Endodermal cell (in vitro differentiated cells): ENCODE data around the gene ETV7. TPM values are rescaled to one million over a fixed set of nuclear protein-coding genes. Genes with fewer than 3 reads are reported as not detected.

ENCODE experiments used
- DNase-seq: peaks from one replicate; pipeline ENCODE4 v3.0.0-alpha.2; 2017
- H3K27ac ChIP-seq: 2 replicates; pipeline ENCODE4 v1.5.1; 2013; ENCODE audit warnings: mild to moderate bottlenecking, low read depth, low read length, moderate library complexity
- H3K27me3 ChIP-seq: 2 replicates; pipeline ENCODE4 v1.6.1; 2013; ENCODE audit warnings: mild to moderate bottlenecking, low read length, moderate library complexity; ENCODE audit not compliant: insufficient read depth, control insufficient read depth, poor library complexity, severe bottlenecking
- H3K36me3 ChIP-seq: 2 replicates; pipeline ENCODE4 v1.7.0; 2013; ENCODE audit warnings: mild to moderate bottlenecking, low read length, moderate library complexity; ENCODE audit not compliant: control insufficient read depth, insufficient read depth
- H3K4me1 ChIP-seq: one replicate; pipeline ENCODE4 v1.7.0; 2013; ENCODE audit warnings: low read length; ENCODE audit not compliant: control insufficient read depth, insufficient read depth
- H3K4me3 ChIP-seq: 2 replicates; pipeline ENCODE4 v1.5.1; 2013; ENCODE audit warnings: mild to moderate bottlenecking, low read length, moderate library complexity
- H3K9ac ChIP-seq: 2 replicates; pipeline ENCODE4 v1.6.1; 2013; ENCODE audit warnings: mild to moderate bottlenecking, low read length, moderate library complexity; ENCODE audit not compliant: poor library complexity, severe bottlenecking; ENCODE audit errors: extremely low read depth
- H3K9me3 ChIP-seq: 2 replicates; pipeline ENCODE4 v1.6.1; 2013; ENCODE audit warnings: mild to moderate bottlenecking, low read length, moderate library complexity; ENCODE audit not compliant: control insufficient read depth
- H3K27ac Mint-ChIP-seq: 2 replicates; pipeline ENCODE4 v1.8.0; 2020; ENCODE audit warnings: mixed read lengths
- H3K27me3 Mint-ChIP-seq: 2 replicates; pipeline ENCODE4 v1.8.0; 2021; ENCODE audit warnings: mild to moderate bottlenecking, mixed read lengths; ENCODE audit not compliant: insufficient read depth
- H3K36me3 Mint-ChIP-seq: 2 replicates; pipeline ENCODE4 v1.8.0; 2020; ENCODE audit warnings: low read depth, mixed read lengths
- H3K4me1 Mint-ChIP-seq: 2 replicates; pipeline ENCODE4 v1.8.0; 2020; ENCODE audit warnings: mixed read lengths
- H3K4me3 Mint-ChIP-seq: 2 replicates; pipeline ENCODE4 v1.8.0; 2020; ENCODE audit warnings: mild to moderate bottlenecking, moderate library complexity, mixed read lengths
- H3K9me3 Mint-ChIP-seq: 2 replicates; pipeline ENCODE4 v1.8.0; 2020; ENCODE audit warnings: mild to moderate bottlenecking, mixed read lengths
- WGBS, 2 experiments: methylation state at CpG; one replicate each; pipeline versions ENCODE4 v1.1.5 to v1.1.7; 2013; ENCODE audit warnings: missing lambda C conversion rate in 2 of 2, mixed read lengths in 1 of 2; ENCODE audit not compliant: insufficient coverage in 1 of 2, insufficient read length in 1 of 2; 5-methylcytosine and 5-hydroxymethylcytosine counted together
- total RNA-seq, 2 donors: library from RNA; stranded (reverse); fragmentation: NEBNext Ultra II Directional in 1 of 2; extraction: Animal tissue kit (Norgen Biotek cat#: 25700) in 1 of 2; gene quantifications; 2 replicates in 1 of 2; 3 replicates in 1 of 2; pipeline ENCODE4 v1.2.1, GENCODE V29; 2021
- TF ChIP-seq, protein P1 (sequence below): fragments of 200-600 bp; sonication (generic); conservative IDR thresholded peaks from 2 replicates; pipeline ENCODE4 v1.5.0; 2021; ENCODE audit warnings: antibody characterized with exemption, mild to moderate bottlenecking

Gene ETV7
- total RNA-seq, 2 donors from 2014 or later, result 0.42 TPM

DNA sequence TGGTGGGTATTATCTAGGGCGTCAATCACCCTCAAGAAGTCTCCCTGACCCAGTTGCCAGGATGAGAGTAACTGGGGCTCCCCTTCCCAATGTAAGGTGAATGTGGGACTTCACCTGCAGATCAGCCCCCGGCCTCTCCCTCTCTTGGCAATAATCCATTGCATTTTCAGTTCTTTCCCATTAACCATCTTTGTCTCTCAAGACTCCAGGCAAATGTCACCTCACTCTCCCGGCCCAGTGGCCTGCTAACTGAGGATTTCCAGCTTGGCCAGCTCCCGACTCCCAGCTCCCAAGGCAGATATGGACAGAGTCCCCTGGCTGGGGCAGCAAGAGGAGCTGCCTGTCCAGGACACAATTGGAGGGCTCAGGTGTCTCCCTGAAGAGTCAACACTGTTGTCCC lies 7.3 kb downstream of the ETV7 start:
- no peaks in the 10 kb centered on the region for H3K9me3 Mint-ChIP-seq
- TF ChIP-seq, protein P1, sequence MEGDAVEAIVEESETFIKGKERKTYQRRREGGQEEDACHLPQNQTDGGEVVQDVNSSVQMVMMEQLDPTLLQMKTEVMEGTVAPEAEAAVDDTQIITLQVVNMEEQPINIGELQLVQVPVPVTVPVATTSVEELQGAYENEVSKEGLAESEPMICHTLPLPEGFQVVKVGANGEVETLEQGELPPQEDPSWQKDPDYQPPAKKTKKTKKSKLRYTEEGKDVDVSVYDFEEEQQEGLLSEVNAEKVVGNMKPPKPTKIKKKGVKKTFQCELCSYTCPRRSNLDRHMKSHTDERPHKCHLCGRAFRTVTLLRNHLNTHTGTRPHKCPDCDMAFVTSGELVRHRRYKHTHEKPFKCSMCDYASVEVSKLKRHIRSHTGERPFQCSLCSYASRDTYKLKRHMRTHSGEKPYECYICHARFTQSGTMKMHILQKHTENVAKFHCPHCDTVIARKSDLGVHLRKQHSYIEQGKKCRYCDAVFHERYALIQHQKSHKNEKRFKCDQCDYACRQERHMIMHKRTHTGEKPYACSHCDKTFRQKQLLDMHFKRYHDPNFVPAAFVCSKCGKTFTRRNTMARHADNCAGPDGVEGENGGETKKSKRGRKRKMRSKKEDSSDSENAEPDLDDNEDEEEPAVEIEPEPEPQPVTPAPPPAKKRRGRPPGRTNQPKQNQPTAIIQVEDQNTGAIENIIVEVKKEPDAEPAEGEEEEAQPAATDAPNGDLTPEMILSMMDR, result no peak
- Histone ChIP-seq H3K27ac (no peak overlapping the region), H3K4me1 (peaks cover 6% of the 10 kb centered on the region), H3K4me3 (no peak overlapping the region), H3K9me3 (no peaks in the 10 kb centered on the region), H3K9ac (no peak overlapping the region), H3K36me3 (no peaks in the 10 kb centered on the region), H3K27me3 (no peaks in the 10 kb centered on the region)
- no peak overlapping the region for H3K27ac Mint-ChIP-seq
- 91 to 94% methylated on average over 3 to 4 of the region's 4 CpGs for WGBS, 2 experiments
- H3K4me3 Mint-ChIP-seq, result no peak overlapping the region
- no peaks in the 10 kb centered on the region for H3K36me3 Mint-ChIP-seq
- H3K4me1 Mint-ChIP-seq, result peaks cover 33% of the 10 kb centered on the region
- no peaks in the 10 kb centered on the region for H3K27me3 Mint-ChIP-seq
- DNase-seq, result no peak

DNA sequence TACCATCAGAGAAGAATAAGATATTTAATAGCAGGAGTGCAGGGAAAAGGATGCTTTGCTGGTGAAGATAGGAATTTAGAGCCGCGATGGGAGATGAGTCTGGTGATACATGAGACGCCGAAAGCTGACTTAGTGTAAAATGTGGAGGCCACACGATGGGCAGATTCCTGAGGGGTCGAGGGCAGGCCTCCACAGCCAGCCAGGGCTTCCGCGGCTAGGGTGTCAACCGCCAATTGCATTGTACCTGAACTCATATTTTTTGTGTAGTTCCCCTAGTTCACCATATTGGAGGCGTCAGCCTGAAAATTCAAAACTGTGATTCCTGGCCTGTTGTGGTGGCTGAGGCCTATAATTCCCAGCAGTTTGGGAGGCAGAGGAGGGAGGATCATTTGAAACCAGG lies 8.5 kb downstream of the ETV7 start:
- H3K9me3 Mint-ChIP-seq, result no peaks in the 10 kb centered on the region
- no peak overlapping the region for H3K4me3 Mint-ChIP-seq
- H3K36me3 ChIP-seq, result no peaks in the 10 kb centered on the region
- peaks cover 30% of the 10 kb centered on the region for H3K4me1 Mint-ChIP-seq
- H3K27ac Mint-ChIP-seq, result no peak overlapping the region
- no peak overlapping the region for H3K27ac ChIP-seq
- TF ChIP-seq, protein P1, result no peak
- peaks cover 6% of the 10 kb centered on the region for H3K4me1 ChIP-seq
- H3K27me3 ChIP-seq, result no peaks in the 10 kb centered on the region
- H3K9ac ChIP-seq, result no peak overlapping the region
- H3K27me3 Mint-ChIP-seq, result peaks cover 2% of the 10 kb centered on the region
- DNase-seq, result no peak
- H3K36me3 Mint-ChIP-seq, result no peaks in the 10 kb centered on the region
- 90 to 95% methylated on average over 10 of the region's 10 CpGs for WGBS, 2 experiments
- no peak overlapping the region for H3K4me3 ChIP-seq
- no peaks in the 10 kb centered on the region for H3K9me3 ChIP-seq

DNA sequence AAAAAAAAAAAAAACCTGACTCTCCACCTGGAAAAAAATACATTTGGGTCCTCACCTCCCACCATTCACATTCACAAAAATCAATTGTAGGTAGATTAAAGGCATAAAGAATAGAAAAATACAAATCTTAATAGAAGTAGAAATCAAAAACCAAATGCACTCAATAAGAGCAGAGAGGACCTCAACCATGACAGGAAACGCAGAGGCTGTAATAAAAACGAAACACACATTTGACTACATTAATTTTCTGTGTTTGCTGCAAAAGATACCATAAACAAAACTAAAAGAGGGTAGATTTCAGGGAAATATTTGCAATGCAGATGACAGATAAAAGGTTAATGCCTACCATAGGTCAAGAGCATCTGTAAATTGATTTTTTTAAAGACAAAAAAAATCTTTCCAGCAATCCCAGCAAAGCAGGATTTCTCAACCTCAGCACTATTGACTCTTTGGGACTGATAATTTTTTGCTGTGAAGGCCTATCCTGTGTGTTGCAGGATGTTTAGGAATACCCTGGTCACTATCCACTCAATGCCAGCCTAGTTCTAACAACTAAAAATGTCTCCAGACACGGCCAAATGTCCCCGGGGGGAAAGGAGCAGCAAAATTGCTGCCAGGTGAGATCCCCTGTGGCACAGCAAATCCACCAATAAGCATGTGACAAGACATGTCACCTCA lies 9.1 kb downstream of the ETV7 start:
- Histone ChIP-seq H3K4me3 (no peak overlapping the region), H3K4me1 (peaks cover 6% of the 10 kb centered on the region), H3K27ac (no peak overlapping the region), H3K27me3 (no peaks in the 10 kb centered on the region), H3K9ac (no peak overlapping the region), H3K36me3 (no peaks in the 10 kb centered on the region), H3K9me3 (no peaks in the 10 kb centered on the region)
- TF ChIP-seq, protein P1, result no peak
- Mint-ChIP-seq H3K27me3 (peaks cover 5% of the 10 kb centered on the region), H3K27ac (no peak overlapping the region), H3K4me1 (peaks cover 24% of the 10 kb centered on the region), H3K36me3 (no peaks in the 10 kb centered on the region), H3K4me3 (no peak overlapping the region), H3K9me3 (no peaks in the 10 kb centered on the region)
- WGBS, 2 experiments, result 89 to 94% methylated on average over 2 to 4 of the region's 4 CpGs
- no peak for DNase-seq
